Esophagus muscularis mucosa (tissue), 3 donors: ENCODE data around the gene TNFRSF11A.

Experiments
- CTCF ChIP-seq, 3 experiments: fragments of 200-600 bp in 2 of 3; fragments of 450-650 bp in 1 of 3; sonication (generic) in 2 of 3; IDR thresholded peaks; one replicate each; pipeline ENCODE4 v1.5.1; 2017 to 2019; ENCODE audit warnings: antibody characterized with exemption in 3 of 3, mild to moderate bottlenecking in 2 of 3, moderate library complexity in 1 of 3
- POLR2A ChIP-seq: fragments of 450-650 bp; IDR thresholded peaks from one replicate; pipeline ENCODE4 v1.6.1; 2017; ENCODE audit warnings: antibody characterized with exemption, moderate library complexity, mild to moderate bottlenecking, low read depth

GRCh38 chr18:62386091-62386490 lies 61.0 kb downstream of the TNFRSF11A start:
- TF ChIP-seq CTCF (IDR thresholded peaks at IDR 0.05) (no peak), POLR2A (no peak)
